CD14-positive monocyte (primary cell): ENCODE measurements around the gene YTHDF1. TPM values are rescaled to one million over a fixed set of nuclear protein-coding genes. Genes with fewer than 3 reads are reported as not detected.

Experiments
- DNase-seq, 3 donors: peaks; one replicate each; pipeline ENCODE4 v3.0.0-alpha.2; 2011 to 2022
- H2AFZ ChIP-seq: 2 replicates; pipeline ENCODE4 v1.6.0; 2012; ENCODE audit warnings: mild to moderate bottlenecking, low read depth, low read length, inconsistent platforms; ENCODE audit not compliant: insufficient read depth, poor library complexity, severe bottlenecking
- H3K27ac ChIP-seq, 2 donors: 1 replicate in 1 of 2; 2 replicates in 1 of 2; pipeline ENCODE4 v1.5.1; 2012 to 2013; ENCODE audit warnings: low read length in 2 of 2, control low read depth in 1 of 2, inconsistent platforms in 1 of 2, low read depth in 1 of 2, mild to moderate bottlenecking in 1 of 2
- H3K27me3 ChIP-seq, 2 donors: one replicate each; pipeline versions ENCODE4 v1.6.0 to v1.6.1; 2011 to 2013; ENCODE audit warnings: low read length in 2 of 2; ENCODE audit not compliant: control insufficient read depth in 2 of 2, insufficient read depth in 2 of 2
- H3K36me3 ChIP-seq, 2 donors: replicated peaks in 1 of 2; 1 replicate in 1 of 2; 2 replicates in 1 of 2; pipeline versions ENCODE4 v1.5.1 to v1.6.1; 2012 to 2013; ENCODE audit warnings: low read length in 2 of 2, control low read depth in 1 of 2, inconsistent platforms in 1 of 2, mild to moderate bottlenecking in 1 of 2; ENCODE audit not compliant: insufficient read depth in 2 of 2, control insufficient read depth in 1 of 2
- H3K4me1 ChIP-seq, 2 donors: 1 replicate in 1 of 2; 2 replicates in 1 of 2; pipeline versions ENCODE4 v1.5.1 to v1.6.1; 2012 to 2013; ENCODE audit warnings: low read length in 2 of 2, control low read depth in 1 of 2, inconsistent platforms in 1 of 2, mild to moderate bottlenecking in 1 of 2, moderate library complexity in 1 of 2; ENCODE audit not compliant: insufficient read depth in 2 of 2, control insufficient read depth in 1 of 2
- H3K4me2 ChIP-seq: replicated peaks from 2 replicates; pipeline ENCODE3; 2012; ENCODE audit warnings: low read length, moderate library complexity, mild to moderate bottlenecking; ENCODE audit not compliant: poor library complexity, severe bottlenecking; ENCODE audit errors: extremely low read depth
- H3K4me3 ChIP-seq, 3 experiments: fragments of 200-600 bp in 1 of 3; sonication (generic) in 1 of 3; replicated peaks in 1 of 3; 1 replicate in 2 of 3; 2 replicates in 1 of 3; pipeline ENCODE4 v1.5.1; 2011 to 2013; ENCODE audit warnings: low read length in 3 of 3, mild to moderate bottlenecking in 3 of 3, control low read depth in 2 of 3, low read depth in 2 of 3, inconsistent platforms in 1 of 3, moderate library complexity in 1 of 3
- H3K79me2 ChIP-seq: 2 replicates; pipeline ENCODE4 v1.6.0; 2012; ENCODE audit warnings: mild to moderate bottlenecking, control low read depth, inconsistent platforms, low read length, moderate library complexity; ENCODE audit not compliant: insufficient read depth
- H3K9ac ChIP-seq: 2 replicates; pipeline ENCODE4 v1.6.0; 2017; ENCODE audit warnings: low read length, mild to moderate bottlenecking; ENCODE audit not compliant: insufficient read depth, poor library complexity, severe bottlenecking
- H3K9me3 ChIP-seq, 2 donors: replicated peaks in 1 of 2; 1 replicate in 1 of 2; 2 replicates in 1 of 2; pipeline versions ENCODE4 v1.5.1 to v1.6.1; 2012 to 2013; ENCODE audit warnings: low read length in 2 of 2, control low read depth in 1 of 2; ENCODE audit not compliant: control insufficient read depth in 1 of 2, insufficient read depth in 1 of 2
- H4K20me1 ChIP-seq: 2 replicates; pipeline ENCODE4 v1.6.0; 2012; ENCODE audit warnings: mild to moderate bottlenecking, low read length, control low read depth, moderate library complexity; ENCODE audit not compliant: insufficient read depth
- H3K27ac Mint-ChIP-seq, 7 donors: one replicate each; pipeline ENCODE4 v1.8.0; 2020; ENCODE audit warnings: mild to moderate bottlenecking in 7 of 7, mixed read lengths in 7 of 7, moderate library complexity in 6 of 7, inconsistent platforms in 2 of 7
- H3K27me3 Mint-ChIP-seq, 3 donors: one replicate each; pipeline ENCODE4 v1.8.0; 2021 to 2022; ENCODE audit warnings: low read depth in 3 of 3, mild to moderate bottlenecking in 3 of 3, mixed read lengths in 3 of 3, moderate library complexity in 3 of 3, inconsistent platforms in 1 of 3
- H3K36me3 Mint-ChIP-seq, 2 donors: one replicate each; pipeline ENCODE4 v1.8.0; 2020; ENCODE audit warnings: mixed read lengths in 2 of 2, inconsistent platforms in 1 of 2, mild to moderate bottlenecking in 1 of 2
- H3K4me1 Mint-ChIP-seq: one replicate; pipeline ENCODE4 v1.8.0; 2020; ENCODE audit warnings: mild to moderate bottlenecking, mixed read lengths
- H3K4me3 Mint-ChIP-seq, 2 donors: one replicate each; pipeline ENCODE4 v1.8.0; 2020; ENCODE audit warnings: mild to moderate bottlenecking in 2 of 2, mixed read lengths in 2 of 2, moderate library complexity in 1 of 2
- H3K9me3 Mint-ChIP-seq, 7 donors: one replicate each; pipeline ENCODE4 v1.8.0; 2020 to 2022; ENCODE audit warnings: mixed read lengths in 7 of 7, mild to moderate bottlenecking in 6 of 7, moderate library complexity in 6 of 7, inconsistent platforms in 2 of 7
- WGBS: methylation state at CpG from one replicate; pipeline ENCODE4 v1.1.5; 2013; ENCODE audit warnings: missing lambda C conversion rate; ENCODE audit not compliant: insufficient coverage; 5-methylcytosine and 5-hydroxymethylcytosine counted together
- intact Hi-C, 2 donors: fragments of 100-400 bp; cut with micrococcal nuclease; formaldehyde crosslinking; loops; one replicate each; pipeline versions ENCODE4 v1.15.0 to v1.15.1; 2023
- polyA plus RNA-seq, 3 donors: library from polyadenylated mRNA; depleted of rRNA in 1 of 3; unstranded in 2 of 3; stranded (reverse) in 1 of 3; fragments of 300-500 nt in 2 of 3; fragments of >200 nt in 1 of 3; fragmentation: Illumina TruSeq in 2 of 3; gene quantifications; 1 replicate in 2 of 3; 2 replicates in 1 of 3; pipeline ENCODE4 v1.2.3, GENCODE V29; 2012 to 2021
- TF ChIP-seq, protein P1 (sequence below): fragments of 200-600 bp; IDR thresholded peaks from one replicate; pipeline ENCODE4 v1.8.0; 2022; ENCODE audit warnings: antibody characterized with exemption, mild to moderate bottlenecking

Gene YTHDF1
- polyA plus RNA-seq, 3 donors = 18.0 to 33.4 (median 25.9) TPM

DNA sequence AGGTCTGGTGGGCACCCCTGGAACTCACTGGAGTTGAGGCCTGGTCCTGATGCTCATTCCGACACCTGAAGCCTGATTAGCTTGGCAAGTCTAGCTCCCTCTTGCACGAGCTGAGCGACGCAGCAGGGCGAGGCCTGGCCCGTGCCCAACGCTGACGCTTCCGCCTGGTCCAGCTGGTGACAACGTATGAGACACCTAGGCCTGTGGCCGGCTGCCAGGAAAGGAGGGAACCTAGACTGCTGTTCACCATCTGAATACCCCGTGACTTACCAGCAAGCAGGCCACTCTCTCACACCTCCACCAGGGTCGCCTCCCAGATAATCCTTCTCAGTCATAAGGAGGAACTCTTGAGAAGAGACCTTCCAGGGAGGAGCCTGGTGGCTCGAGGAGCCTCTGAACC is 24.5 kb downstream of the YTHDF1 start:
- H3K9me3 Mint-ChIP-seq = peaks cover 0 to 3% (median under 1%) of the 10 kb centered on the region in 7 donors
- Histone ChIP-seq H3K4me1 (no peaks in the 10 kb centered on the region), H4K20me1 (peaks cover 25% of the 10 kb centered on the region), H3K27ac (no peak overlapping the region), H3K4me3 (no peak overlapping the region), H3K9ac (no peak overlapping the region), H3K4me2 (no peak overlapping the region), H3K27me3 (no peaks in the 10 kb centered on the region), H3K36me3 (peaks cover 18 to 24% of the 10 kb centered on the region in 2 donors), H2AFZ (no peak overlapping the region), H3K79me2 (no peaks in the 10 kb centered on the region), H3K9me3 (peaks cover 0 to under 1% of the 10 kb centered on the region in 2 donors)
- intact Hi-C loops = no loop called here
- peaks cover 19 to 21% of the 10 kb centered on the region in 2 donors for H3K36me3 Mint-ChIP-seq
- 90% methylated on average over 13 of the region's 14 CpGs for WGBS
- no peaks in the 10 kb centered on the region for H3K4me1 Mint-ChIP-seq
- H3K27ac Mint-ChIP-seq = peak overlapping the region in 1 of 7 donors; percentile 19
- H3K4me3 Mint-ChIP-seq = no peak overlapping the region
- DNase-seq = no peak
- H3K27me3 Mint-ChIP-seq = peaks cover 0 to 2% (median 0%) of the 10 kb centered on the region in 3 donors
- TF ChIP-seq, protein P1, sequence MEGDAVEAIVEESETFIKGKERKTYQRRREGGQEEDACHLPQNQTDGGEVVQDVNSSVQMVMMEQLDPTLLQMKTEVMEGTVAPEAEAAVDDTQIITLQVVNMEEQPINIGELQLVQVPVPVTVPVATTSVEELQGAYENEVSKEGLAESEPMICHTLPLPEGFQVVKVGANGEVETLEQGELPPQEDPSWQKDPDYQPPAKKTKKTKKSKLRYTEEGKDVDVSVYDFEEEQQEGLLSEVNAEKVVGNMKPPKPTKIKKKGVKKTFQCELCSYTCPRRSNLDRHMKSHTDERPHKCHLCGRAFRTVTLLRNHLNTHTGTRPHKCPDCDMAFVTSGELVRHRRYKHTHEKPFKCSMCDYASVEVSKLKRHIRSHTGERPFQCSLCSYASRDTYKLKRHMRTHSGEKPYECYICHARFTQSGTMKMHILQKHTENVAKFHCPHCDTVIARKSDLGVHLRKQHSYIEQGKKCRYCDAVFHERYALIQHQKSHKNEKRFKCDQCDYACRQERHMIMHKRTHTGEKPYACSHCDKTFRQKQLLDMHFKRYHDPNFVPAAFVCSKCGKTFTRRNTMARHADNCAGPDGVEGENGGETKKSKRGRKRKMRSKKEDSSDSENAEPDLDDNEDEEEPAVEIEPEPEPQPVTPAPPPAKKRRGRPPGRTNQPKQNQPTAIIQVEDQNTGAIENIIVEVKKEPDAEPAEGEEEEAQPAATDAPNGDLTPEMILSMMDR = no peak

GRCh38 chr20:63190828-63191227 is 25.1 kb downstream of the YTHDF1 start:
- Histone ChIP-seq H3K27ac (no peak overlapping the region), H3K36me3 (peaks cover 12 to 18% of the 10 kb centered on the region in 2 donors), H2AFZ (no peak overlapping the region), H4K20me1 (peaks cover 19% of the 10 kb centered on the region), H3K79me2 (no peaks in the 10 kb centered on the region), H3K27me3 (no peaks in the 10 kb centered on the region), H3K4me2 (no peak overlapping the region), H3K4me1 (no peaks in the 10 kb centered on the region), H3K9ac (no peak overlapping the region), H3K9me3 (peaks cover 5 to 6% of the 10 kb centered on the region in 2 donors), H3K4me3 (no peak overlapping the region)
- peaks cover 0 to 6% (median 2%) of the 10 kb centered on the region in 7 donors for H3K9me3 Mint-ChIP-seq
- H3K27ac Mint-ChIP-seq = no peak overlapping the region
- DNase-seq = no peak
- H3K4me3 Mint-ChIP-seq = no peak overlapping the region
- peaks cover 15 to 16% of the 10 kb centered on the region in 2 donors for H3K36me3 Mint-ChIP-seq
- H3K27me3 Mint-ChIP-seq = peaks cover 0 to 2% (median 0%) of the 10 kb centered on the region in 3 donors
- WGBS = 98% methylated on average over 20 of the region's 20 CpGs
- intact Hi-C loops = no loop called here
- no peaks in the 10 kb centered on the region for H3K4me1 Mint-ChIP-seq
- TF ChIP-seq, protein P1 = no peak
